OCI-LY7 (cell line): ENCODE data around the gene OTUB1. TPM values are rescaled to one million over a fixed set of nuclear protein-coding genes. Genes with fewer than 3 reads are reported as not detected.
"Not testable (repeated sequence)": the region's sequence is repeated elsewhere in the genome, so short reads cannot be mapped to it uniquely, and the experiment has no call there.

Experiments
- BruUV-seq: library from RNA; stranded (reverse); fragments of 400-500 nt; replicated peaks from 2 replicates; lab custom pipeline; 2021; lab: Mats Ljungman, UMichigan
- CTCF ChIA-PET: fragments of 300-600 bp; sonication (Branson Sonifier 250); formaldehyde crosslinking; loops from one replicate; lab custom pipeline; 2022; ENCODE audit warnings: antibody characterized with exemption; ENCODE audit not compliant: unreplicated experiment; lab: Charles Lee
- POLR2A ChIA-PET: fragments of 300-600 bp; sonication (Branson Sonifier 250); formaldehyde crosslinking; loops from one replicate; lab custom pipeline; 2022; ENCODE audit warnings: antibody characterized with exemption; lab: Charles Lee
- DNase-seq: peaks from one replicate; pipeline ENCODE4 v3.0.0-alpha.2; 2015; ENCODE audit warnings: low spot score
- H2AFZ ChIP-seq: fragments of 200-600 bp; sonication (generic), shearing (Covaris generic); 2 replicates; pipeline ENCODE4 v1.6.1; 2014; ENCODE audit warnings: mild to moderate bottlenecking, antibody characterized with exemption, low read length, moderate library complexity
- H3K27ac ChIP-seq: fragments of 200-600 bp; sonication (generic); 2 replicates; pipeline ENCODE4 v1.5.1; 2014; ENCODE audit warnings: mixed run types, low read depth, mild to moderate bottlenecking, moderate library complexity, low read length, inconsistent platforms; ENCODE audit not compliant: poor library complexity, severe bottlenecking
- H3K36me3 ChIP-seq: fragments of 200-600 bp; sonication (generic); 2 replicates; pipeline ENCODE4 v1.6.1; 2014; ENCODE audit warnings: mild to moderate bottlenecking, antibody characterized with exemption, low read length, moderate library complexity, mixed read lengths; ENCODE audit not compliant: insufficient read depth
- H3K4me1 ChIP-seq: fragments of 200-600 bp; sonication (generic); 2 replicates; pipeline ENCODE4 v1.5.1; 2014; ENCODE audit warnings: mild to moderate bottlenecking, low read length; ENCODE audit not compliant: insufficient read depth, poor library complexity, severe bottlenecking
- H3K4me2 ChIP-seq: fragments of 200-600 bp; sonication (generic); 2 replicates; pipeline ENCODE4 v1.6.1; 2014; ENCODE audit warnings: mild to moderate bottlenecking, low read length
- H3K4me3 ChIP-seq: fragments of 200-600 bp; sonication (generic); 2 replicates; pipeline ENCODE4 v1.5.1; 2014; ENCODE audit warnings: mild to moderate bottlenecking, low read depth, low read length; ENCODE audit not compliant: poor library complexity, severe bottlenecking
- H3K79me2 ChIP-seq: fragments of 200-600 bp; sonication (generic); 2 replicates; pipeline ENCODE4 v1.6.1; 2016; ENCODE audit warnings: low read depth, mild to moderate bottlenecking, low read length, moderate library complexity, mixed read lengths; ENCODE audit not compliant: insufficient read depth
- H3K9me2 ChIP-seq: fragments of 200-600 bp; sonication (generic); 2 replicates; pipeline ENCODE4 v1.6.1; 2016; ENCODE audit warnings: mild to moderate bottlenecking, low read length, mixed read lengths; ENCODE audit not compliant: insufficient read depth
- H3K9me3 ChIP-seq: fragments of 200-600 bp; sonication (generic); 2 replicates; pipeline ENCODE4 v1.6.1; 2014; ENCODE audit warnings: mild to moderate bottlenecking, mixed run types, low read length, mixed read lengths
- H4K20me1 ChIP-seq: fragments of 200-600 bp; sonication (generic); 2 replicates; pipeline ENCODE4 v1.6.1; 2014; ENCODE audit warnings: mild to moderate bottlenecking, antibody characterized with exemption, low read length, moderate library complexity, mixed read lengths; ENCODE audit not compliant: insufficient read depth
- intact Hi-C: fragments of 100-400 bp; cut with micrococcal nuclease; formaldehyde crosslinking; loops from one replicate; pipeline ENCODE4 v1.10.0; 2022; ENCODE audit not compliant: unreplicated experiment
- small RNA-seq: library from RNA; depleted of rRNA; stranded (forward); fragments of <200 nt; gene quantifications from one replicate; pipeline ENCODE3, GENCODE V24; 2014
- total RNA-seq, 2 experiments: library from RNA; depleted of rRNA in 1 of 2; stranded (reverse); fragments of >200 nt in 1 of 2; shearing (Covaris generic) in 1 of 2; gene quantifications; 2 replicates each; pipeline ENCODE4 v1.2.3, GENCODE V29; 2014 to 2022
- TF ChIP-seq, protein P1 (sequence below): fragments of 200-600 bp; sonication (generic); conservative IDR thresholded peaks from 2 replicates; pipeline ENCODE4 v1.5.1; 2014; ENCODE audit warnings: mild to moderate bottlenecking, antibody characterized with exemption, low read length, moderate library complexity, mixed read lengths

OTUB1 gene
- total RNA-seq, 2 experiments from 2014 or later, result 72.4 to 88.1 TPM

DNA sequence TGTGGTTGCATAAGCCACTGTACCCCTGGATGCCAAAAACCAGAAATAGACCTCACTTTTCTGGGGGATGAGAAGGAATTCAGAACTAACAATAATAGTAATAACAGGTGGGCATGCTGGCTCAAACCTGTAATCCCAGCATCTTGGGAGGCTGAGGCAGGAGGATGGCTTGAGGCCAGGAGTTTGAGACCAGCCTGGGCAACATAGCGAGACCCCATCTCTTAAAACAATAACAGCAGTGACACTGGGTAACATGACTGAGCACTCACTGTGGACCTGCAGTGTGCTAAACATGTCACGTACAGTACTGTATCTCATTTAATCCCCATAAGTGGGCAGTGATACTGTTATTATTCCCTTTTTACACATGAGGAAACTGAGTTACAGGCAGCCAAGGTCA is 59.5 kb downstream of the OTUB1 start:
- no peaks in the 10 kb centered on the region for H3K9me3 ChIP-seq
- DNase-seq, result no peak
- BruUV-seq, result no TSS peak
- H3K4me3 ChIP-seq, result no peak overlapping the region
- no peaks in the 10 kb centered on the region for H3K4me1 ChIP-seq
- H3K4me2 ChIP-seq, result no peak overlapping the region
- H4K20me1 ChIP-seq, result no peaks in the 10 kb centered on the region
- CTCF ChIA-PET, result no interaction called here
- no peak overlapping the region for H2AFZ ChIP-seq
- TF ChIP-seq, protein P1, sequence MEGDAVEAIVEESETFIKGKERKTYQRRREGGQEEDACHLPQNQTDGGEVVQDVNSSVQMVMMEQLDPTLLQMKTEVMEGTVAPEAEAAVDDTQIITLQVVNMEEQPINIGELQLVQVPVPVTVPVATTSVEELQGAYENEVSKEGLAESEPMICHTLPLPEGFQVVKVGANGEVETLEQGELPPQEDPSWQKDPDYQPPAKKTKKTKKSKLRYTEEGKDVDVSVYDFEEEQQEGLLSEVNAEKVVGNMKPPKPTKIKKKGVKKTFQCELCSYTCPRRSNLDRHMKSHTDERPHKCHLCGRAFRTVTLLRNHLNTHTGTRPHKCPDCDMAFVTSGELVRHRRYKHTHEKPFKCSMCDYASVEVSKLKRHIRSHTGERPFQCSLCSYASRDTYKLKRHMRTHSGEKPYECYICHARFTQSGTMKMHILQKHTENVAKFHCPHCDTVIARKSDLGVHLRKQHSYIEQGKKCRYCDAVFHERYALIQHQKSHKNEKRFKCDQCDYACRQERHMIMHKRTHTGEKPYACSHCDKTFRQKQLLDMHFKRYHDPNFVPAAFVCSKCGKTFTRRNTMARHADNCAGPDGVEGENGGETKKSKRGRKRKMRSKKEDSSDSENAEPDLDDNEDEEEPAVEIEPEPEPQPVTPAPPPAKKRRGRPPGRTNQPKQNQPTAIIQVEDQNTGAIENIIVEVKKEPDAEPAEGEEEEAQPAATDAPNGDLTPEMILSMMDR, result no peak
- H3K36me3 ChIP-seq, result no peaks in the 10 kb centered on the region
- H3K9me2 ChIP-seq, result no peaks in the 10 kb centered on the region
- intact Hi-C loops, result no loop called here
- POLR2A ChIA-PET, result no interaction called here
- no peak overlapping the region for H3K27ac ChIP-seq
- H3K79me2 ChIP-seq, result no peaks in the 10 kb centered on the region

DNA sequence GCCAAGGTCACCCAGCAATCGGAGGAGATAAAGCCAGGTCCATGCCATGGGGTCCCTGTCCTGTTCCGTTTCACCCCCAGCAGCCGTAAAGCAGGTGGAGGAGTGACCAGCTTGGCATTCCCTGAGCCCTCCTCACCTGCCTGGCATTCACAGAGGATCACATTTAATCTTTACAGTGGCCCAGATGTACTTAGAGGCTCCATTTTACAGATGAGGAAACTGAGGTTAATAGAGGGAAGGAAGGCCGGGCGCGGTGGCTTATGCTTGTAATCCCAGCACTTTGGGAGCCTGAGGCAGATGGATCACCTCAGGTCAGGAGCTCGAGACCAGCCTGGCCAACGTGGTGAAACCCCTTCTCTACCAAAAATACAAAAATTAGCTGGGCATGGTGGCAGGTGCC is 61.1 kb downstream of the OTUB1 start:
- H3K4me2 ChIP-seq, H3K27ac ChIP-seq, intact Hi-C loops, DNase-seq, H3K36me3 ChIP-seq, BruUV-seq, H3K4me1 ChIP-seq, H3K79me2 ChIP-seq, H3K9me2 ChIP-seq, H2AFZ ChIP-seq, CTCF ChIA-PET, H4K20me1 ChIP-seq, H3K4me3 ChIP-seq, H3K9me3 ChIP-seq: not testable (repeated sequence)
- POLR2A ChIA-PET, result interaction anchor here (0.6 kb wide), 1 partner anchor 10 kb away, joined by 3 read pairs; no protein-coding TSS in a partner anchor

Small RNA genes within 50 kb of the gene (small RNA-seq; reads per million reads assigned to genes)
- not detected for gene RNU6-45P

Other genes with a start within 250 kb of the OTUB1 start
- gene ZFTA, start 217.7 kb upstream of the OTUB1 start, total RNA-seq (2014; rRNA removed; shearing (Covaris generic)), result 6.8 and 10.3 TPM in 2 replicates
- gene ZFTA, start 217.7 kb upstream of the OTUB1 start, total RNA-seq (2022), result 12.7 TPM in 2 replicates
- gene SPINDOC, start 173.0 kb upstream of the OTUB1 start, total RNA-seq (2014; rRNA removed; shearing (Covaris generic)), result 57.9 and 71.1 TPM in 2 replicates
- 81.6 and 81.8 TPM in 2 replicates for gene SPINDOC, start 173.0 kb upstream of the OTUB1 start, total RNA-seq (2022)
- gene MARK2, start 147.3 kb upstream of the OTUB1 start, total RNA-seq (2014; rRNA removed; shearing (Covaris generic)), result 20.8 and 22.7 TPM in 2 replicates
- gene MARK2, start 147.3 kb upstream of the OTUB1 start, total RNA-seq (2022), result 40.1 and 45.4 TPM in 2 replicates
- 2.1 and 2.4 TPM in 2 replicates for gene RCOR2, start 69.3 kb upstream of the OTUB1 start, total RNA-seq (2014; rRNA removed; shearing (Covaris generic))
- gene RCOR2, start 69.3 kb upstream of the OTUB1 start, total RNA-seq (2022), result 2.4 and 3.2 TPM in 2 replicates
- gene NAA40, start 47.4 kb upstream of the OTUB1 start, total RNA-seq (2014; rRNA removed; shearing (Covaris generic)), result 24.5 and 34.5 TPM in 2 replicates
- 45.1 and 45.5 TPM in 2 replicates for gene NAA40, start 47.4 kb upstream of the OTUB1 start, total RNA-seq (2022)
- 523 and 811 TPM in 2 replicates for gene COX8A, start 11.8 kb upstream of the OTUB1 start, total RNA-seq (2014; rRNA removed; shearing (Covaris generic))
- gene COX8A, start 11.8 kb upstream of the OTUB1 start, total RNA-seq (2022), result 373 and 448 TPM in 2 replicates
- not detected in 2 replicates for gene FLRT1, start 49.5 kb downstream of the OTUB1 start, total RNA-seq (2014; rRNA removed; shearing (Covaris generic))
- gene FLRT1, start 49.5 kb downstream of the OTUB1 start, total RNA-seq (2022), result 0.11 TPM in 1 of 2 replicates, not detected in the other
- 24.8 and 25.4 TPM in 2 replicates for gene MACROD1, start 179.7 kb downstream of the OTUB1 start, total RNA-seq (2014; rRNA removed; shearing (Covaris generic))
- gene MACROD1, start 179.7 kb downstream of the OTUB1 start, total RNA-seq (2022), result 14.4 and 14.7 TPM in 2 replicates
- gene STIP1, start 199.7 kb downstream of the OTUB1 start, total RNA-seq (2014; rRNA removed; shearing (Covaris generic)), result 271 and 309 TPM in 2 replicates
- 186 and 240 TPM in 2 replicates for gene STIP1, start 199.7 kb downstream of the OTUB1 start, total RNA-seq (2022)
- 116 and 120 TPM in 2 replicates for gene FERMT3, start 220.3 kb downstream of the OTUB1 start, total RNA-seq (2014; rRNA removed; shearing (Covaris generic))
- gene FERMT3, start 220.3 kb downstream of the OTUB1 start, total RNA-seq (2022), result 167 and 201 TPM in 2 replicates
- gene TRPT1, start 239.7 kb downstream of the OTUB1 start, total RNA-seq (2014; rRNA removed; shearing (Covaris generic)), result 35.7 and 49.0 TPM in 2 replicates
- 40.1 and 40.6 TPM in 2 replicates for gene TRPT1, start 239.7 kb downstream of the OTUB1 start, total RNA-seq (2022)
- 54.6 and 81.4 TPM in 2 replicates for gene NUDT22, start 239.8 kb downstream of the OTUB1 start, total RNA-seq (2014; rRNA removed; shearing (Covaris generic))
- 98.4 and 100 TPM in 2 replicates for gene NUDT22, start 239.8 kb downstream of the OTUB1 start, total RNA-seq (2022)
- gene DNAJC4, start 244.1 kb downstream of the OTUB1 start, total RNA-seq (2014; rRNA removed; shearing (Covaris generic)), result 14.1 and 19.2 TPM in 2 replicates
- 42.4 and 56.0 TPM in 2 replicates for gene DNAJC4, start 244.1 kb downstream of the OTUB1 start, total RNA-seq (2022)
- 35.3 and 46.3 TPM in 2 replicates for gene VEGFB, start 248.1 kb downstream of the OTUB1 start, total RNA-seq (2014; rRNA removed; shearing (Covaris generic))
- 59.6 and 60.8 TPM in 2 replicates for gene VEGFB, start 248.1 kb downstream of the OTUB1 start, total RNA-seq (2022)